CD4-positive, alpha-beta T cell (primary cell): ENCODE measurements around the gene PDZRN4. TPM values are rescaled to one million over a fixed set of nuclear protein-coding genes. Genes with fewer than 3 reads are reported as not detected.

Experiments used
- ATAC-seq: fragments of 200-7000 bp; cut with Tn5 transposase; one replicate; pipeline ENCODE4 v1.10.0; 2022; ENCODE audit warnings: mild to moderate bottlenecking; ENCODE audit not compliant: poor library complexity
- CTCF ChIA-PET: fragments of 350-600 bp; sonication (Branson Sonifier 250); formaldehyde crosslinking; loops from one replicate; lab custom pipeline; 2021; ENCODE audit warnings: antibody characterized with exemption, inconsistent platforms; lab: Charles Lee
- POLR2A ChIA-PET: fragments of 350-600 bp; sonication (Branson Sonifier 250); formaldehyde crosslinking; loops from one replicate; lab custom pipeline; 2021; ENCODE audit warnings: antibody characterized with exemption, inconsistent platforms; lab: Charles Lee
- DNase-seq, 14 experiments: peaks; one replicate each; pipeline ENCODE4 v3.0.0-alpha.2; 2013 to 2020; ENCODE audit warnings: mixed read lengths in 2 of 14
- H3K27ac ChIP-seq, 2 donors: one replicate each; pipeline versions ENCODE4 v1.5.1 to v1.7.0; 2013; ENCODE audit warnings: low read length in 2 of 2, low read depth in 1 of 2, mild to moderate bottlenecking in 1 of 2
- H3K27me3 ChIP-seq, 2 experiments: 1 replicate in 1 of 2; 2 replicates in 1 of 2; pipeline versions ENCODE4 v1.6.1 to v1.7.0; 2013; ENCODE audit warnings: low read length in 2 of 2, control low read depth in 1 of 2, mild to moderate bottlenecking in 1 of 2, moderate library complexity in 1 of 2; ENCODE audit not compliant: insufficient read depth in 2 of 2, control insufficient read depth in 1 of 2
- H3K36me3 ChIP-seq: one replicate; pipeline ENCODE4 v1.6.1; 2013; ENCODE audit warnings: low read length, control low read depth; ENCODE audit not compliant: insufficient read depth
- H3K4me1 ChIP-seq: one replicate; pipeline ENCODE4 v1.6.1; 2013; ENCODE audit warnings: low read length, control low read depth; ENCODE audit not compliant: insufficient read depth
- H3K4me3 ChIP-seq: one replicate; pipeline ENCODE4 v1.5.1; 2013; ENCODE audit warnings: mild to moderate bottlenecking, low read length, moderate library complexity
- H3K9me3 ChIP-seq, 2 experiments: 1 replicate in 1 of 2; 2 replicates in 1 of 2; pipeline versions ENCODE4 v1.6.1 to v1.7.0; 2013; ENCODE audit warnings: low read length in 2 of 2, mild to moderate bottlenecking in 2 of 2, control low read depth in 1 of 2, moderate library complexity in 1 of 2; ENCODE audit not compliant: control insufficient read depth in 1 of 2, insufficient read depth in 1 of 2
- H3K27ac Mint-ChIP-seq: one replicate; pipeline ENCODE4 v1.8.0; 2020; ENCODE audit warnings: mixed read lengths
- H3K27me3 Mint-ChIP-seq: one replicate; pipeline ENCODE4 v1.8.0; 2021; ENCODE audit warnings: mixed read lengths
- H3K36me3 Mint-ChIP-seq: one replicate; pipeline ENCODE4 v1.8.0; 2021; ENCODE audit warnings: low read depth, mixed read lengths
- H3K4me1 Mint-ChIP-seq: one replicate; pipeline ENCODE4 v1.8.0; 2021; ENCODE audit warnings: low read depth, mixed read lengths
- H3K4me3 Mint-ChIP-seq: one replicate; pipeline ENCODE4 v1.8.0; 2020; ENCODE audit warnings: mild to moderate bottlenecking, mixed read lengths
- H3K9me3 Mint-ChIP-seq: one replicate; pipeline ENCODE4 v1.8.0; 2020; ENCODE audit warnings: mixed read lengths
- intact Hi-C, 2 experiments: fragments of 100-400 bp; cut with DNase I in 1 of 2; cut with micrococcal nuclease in 1 of 2; formaldehyde crosslinking; loops; one replicate each; pipeline versions ENCODE4 v1.15.1 to v1.9.0; 2023 to 2025; cut with DNase I, micrococcal nuclease
- total RNA-seq, 174 experiments: library from RNA in 2 of 174; stranded (reverse) in 2 of 174; gene quantifications; one replicate each; pipeline ENCODE4 v1.2.3 and lab custom pipeline; 2021 to 2026
- TF ChIP-seq, protein P1 (sequence below): fragments of 200-600 bp; IDR thresholded peaks from one replicate; pipeline ENCODE4 v1.8.0; 2022; ENCODE audit warnings: antibody characterized with exemption, mild to moderate bottlenecking

PDZRN4 gene
- total RNA-seq, 2 experiments from 2014 or later, result not detected

DNA sequence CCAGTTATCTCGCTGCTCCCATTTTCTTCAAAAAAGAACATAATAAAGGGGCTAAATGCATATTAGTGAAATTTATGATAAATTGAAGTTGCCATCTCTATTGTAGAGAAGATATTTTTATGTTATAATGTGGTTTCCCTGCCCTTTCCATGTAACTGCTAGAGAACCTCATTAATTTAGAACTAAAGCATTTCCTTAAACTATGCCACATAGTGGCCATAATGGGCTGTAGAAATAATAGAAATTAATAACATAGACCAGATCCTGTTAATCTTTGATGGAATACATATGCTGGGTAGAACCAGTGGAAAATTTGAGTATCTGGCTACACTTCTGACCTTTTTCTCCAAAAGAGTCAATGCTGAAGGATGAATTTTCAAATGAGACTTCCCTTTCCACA is 376.7 kb downstream of the PDZRN4 start:
- no peak for ATAC-seq
- CTCF ChIA-PET, result no interaction called here

DNA sequence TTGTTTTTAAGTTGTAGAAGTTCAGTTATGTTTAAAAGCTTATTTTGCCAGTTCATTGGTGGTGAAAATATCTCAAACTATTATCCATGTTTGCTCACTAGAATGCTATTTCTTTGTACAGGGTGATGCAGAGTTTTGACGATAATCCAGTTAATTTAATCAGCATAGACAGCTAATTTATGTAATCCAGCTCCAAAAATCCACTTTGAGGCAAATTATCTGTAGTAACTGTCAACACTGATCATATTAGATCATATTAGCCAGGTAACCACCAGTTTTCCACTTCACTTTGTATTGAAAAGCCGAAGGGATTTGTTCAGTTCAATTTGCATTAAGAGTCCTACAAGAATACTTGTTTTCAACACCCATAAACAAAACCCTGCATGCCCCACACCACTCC is 378.6 kb downstream of the PDZRN4 start:
- POLR2A ChIA-PET, result no interaction called here
- Histone ChIP-seq H3K4me3 (no peak overlapping the region), H3K27ac (no peak overlapping the region), H3K9me3 (no peaks in the 10 kb centered on the region), H3K36me3 (no peaks in the 10 kb centered on the region), H3K4me1 (no peaks in the 10 kb centered on the region), H3K27me3 (no peaks in the 10 kb centered on the region)
- no peak for DNase-seq
- no peak overlapping the region for H3K27ac Mint-ChIP-seq
- CTCF ChIA-PET, result no interaction called here
- intact Hi-C loops, result no loop called here
- no peaks in the 10 kb centered on the region for H3K9me3 Mint-ChIP-seq
- no peak for ATAC-seq
- no peaks in the 10 kb centered on the region for H3K27me3 Mint-ChIP-seq
- H3K4me1 Mint-ChIP-seq, result no peaks in the 10 kb centered on the region
- no peaks in the 10 kb centered on the region for H3K36me3 Mint-ChIP-seq
- H3K4me3 Mint-ChIP-seq, result no peak overlapping the region
- TF ChIP-seq, protein P1, sequence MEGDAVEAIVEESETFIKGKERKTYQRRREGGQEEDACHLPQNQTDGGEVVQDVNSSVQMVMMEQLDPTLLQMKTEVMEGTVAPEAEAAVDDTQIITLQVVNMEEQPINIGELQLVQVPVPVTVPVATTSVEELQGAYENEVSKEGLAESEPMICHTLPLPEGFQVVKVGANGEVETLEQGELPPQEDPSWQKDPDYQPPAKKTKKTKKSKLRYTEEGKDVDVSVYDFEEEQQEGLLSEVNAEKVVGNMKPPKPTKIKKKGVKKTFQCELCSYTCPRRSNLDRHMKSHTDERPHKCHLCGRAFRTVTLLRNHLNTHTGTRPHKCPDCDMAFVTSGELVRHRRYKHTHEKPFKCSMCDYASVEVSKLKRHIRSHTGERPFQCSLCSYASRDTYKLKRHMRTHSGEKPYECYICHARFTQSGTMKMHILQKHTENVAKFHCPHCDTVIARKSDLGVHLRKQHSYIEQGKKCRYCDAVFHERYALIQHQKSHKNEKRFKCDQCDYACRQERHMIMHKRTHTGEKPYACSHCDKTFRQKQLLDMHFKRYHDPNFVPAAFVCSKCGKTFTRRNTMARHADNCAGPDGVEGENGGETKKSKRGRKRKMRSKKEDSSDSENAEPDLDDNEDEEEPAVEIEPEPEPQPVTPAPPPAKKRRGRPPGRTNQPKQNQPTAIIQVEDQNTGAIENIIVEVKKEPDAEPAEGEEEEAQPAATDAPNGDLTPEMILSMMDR, result no peak

More for the DNA sequence above, 376.7 kb downstream of the PDZRN4 start:
- Mint-ChIP-seq H3K27me3 (no peaks in the 10 kb centered on the region), H3K9me3 (no peaks in the 10 kb centered on the region), H3K4me1 (no peaks in the 10 kb centered on the region), H3K27ac (no peak overlapping the region), H3K4me3 (no peak overlapping the region), H3K36me3 (no peaks in the 10 kb centered on the region)
- Histone ChIP-seq H3K27me3 (no peaks in the 10 kb centered on the region), H3K4me1 (no peaks in the 10 kb centered on the region), H3K27ac (no peak overlapping the region), H3K36me3 (no peaks in the 10 kb centered on the region), H3K9me3 (no peaks in the 10 kb centered on the region), H3K4me3 (no peak overlapping the region)
- TF ChIP-seq, protein P1, result no peak
- intact Hi-C loops, result no loop called here
- POLR2A ChIA-PET, result no interaction called here
- DNase-seq, result no peak

DNA sequence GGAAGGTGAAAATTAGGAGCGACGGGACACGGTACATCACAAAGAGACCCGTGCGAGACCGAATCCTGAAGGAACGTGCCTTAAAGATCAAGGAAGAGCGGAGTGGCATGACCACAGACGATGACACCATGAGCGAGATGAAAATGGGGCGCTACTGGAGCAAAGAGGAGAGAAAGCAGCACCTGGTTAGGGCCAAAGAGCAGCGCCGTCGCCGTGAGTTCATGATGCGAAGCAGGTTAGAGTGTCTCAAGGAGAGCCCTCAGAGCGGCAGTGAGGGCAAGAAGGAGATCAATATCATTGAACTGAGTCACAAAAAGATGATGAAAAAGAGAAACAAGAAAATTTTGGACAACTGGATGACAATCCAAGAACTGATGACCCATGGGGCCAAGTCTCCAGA is 385.3 kb downstream of the PDZRN4 start:
- Histone ChIP-seq H3K27ac (no peak overlapping the region), H3K36me3 (no peaks in the 10 kb centered on the region), H3K4me3 (no peak overlapping the region), H3K9me3 (no peaks in the 10 kb centered on the region), H3K4me1 (no peaks in the 10 kb centered on the region), H3K27me3 (no peaks in the 10 kb centered on the region)
- CTCF ChIA-PET, result no interaction called here
- ATAC-seq (no peak), DNase-seq (no peak)
- Mint-ChIP-seq H3K27me3 (no peaks in the 10 kb centered on the region), H3K9me3 (no peaks in the 10 kb centered on the region), H3K4me3 (no peak overlapping the region), H3K4me1 (no peaks in the 10 kb centered on the region), H3K36me3 (no peaks in the 10 kb centered on the region), H3K27ac (no peak overlapping the region)
- TF ChIP-seq, protein P1, result no peak
- POLR2A ChIA-PET, result no interaction called here
- intact Hi-C loops, result no loop called here
